ENCODE data around the gene S100A8.
"Not testable (repeated sequence)": the region's sequence is repeated elsewhere in the genome, so short reads cannot be mapped to it uniquely, and the experiment has no call there.

Gene S100A8

GRCh38 chr1:153390938-153391710 lies at the start of gene S100A8:
Gene S100A8 (minus strand): TSS chr1:153391073. CDS start chr1:153390535, 538 bp downstream.
- no peak for DNase-seq

GRCh38 chr1:153439273-153439672 lies 48.4 kb upstream of the S100A8 start:
- DNase-seq: no peak

GRCh38 chr1:153438599-153438998 lies 47.7 kb upstream of the S100A8 start:
- DNase-seq: no peak

GRCh38 chr1:153437236-153437635 lies 46.4 kb upstream of the S100A8 start:
- DNase-seq: no peak

- no peak for DNase-seq
Observed at GRCh38 chr1:153434746-153435455, 44.0 kb upstream of the S100A8 start.

- no peak for DNase-seq
Observed at GRCh38 chr1:153432874-153433681, 42.2 kb upstream of the S100A8 start.

- DNase-seq: no peak
Observed at GRCh38 chr1:153431928-153432327, 41.1 kb upstream of the S100A8 start.

GRCh38 chr1:153431427-153431826 lies 40.6 kb upstream of the S100A8 start:
- DNase-seq: no peak

GRCh38 chr1:153431002-153431401 lies 40.1 kb upstream of the S100A8 start:
- DNase-seq: no peak

- no peak for DNase-seq
Observed at GRCh38 chr1:153430561-153430960, 39.7 kb upstream of the S100A8 start.

GRCh38 chr1:153430166-153430553 lies 39.3 kb upstream of the S100A8 start:
- DNase-seq: no peak

GRCh38 chr1:153429266-153430165 lies 38.6 kb upstream of the S100A8 start:
- no peak for DNase-seq

GRCh38 chr1:153428791-153429190 lies 37.9 kb upstream of the S100A8 start:
- DNase-seq: no peak

GRCh38 chr1:153428073-153428638 lies 37.3 kb upstream of the S100A8 start:
- DNase-seq: no peak

- no peak for DNase-seq
Observed at GRCh38 chr1:153426809-153427208, 35.9 kb upstream of the S100A8 start.

- DNase-seq: peak; percentile 37
Observed at GRCh38 chr1:153422450-153423068, 31.7 kb upstream of the S100A8 start.

- no peak for DNase-seq
Observed at GRCh38 chr1:153420306-153420705, 29.4 kb upstream of the S100A8 start.

GRCh38 chr1:153419436-153419793 lies 28.5 kb upstream of the S100A8 start:
- DNase-seq: not testable (repeated sequence)

- not testable (repeated sequence) for DNase-seq
Observed at GRCh38 chr1:153418758-153419435, 28.0 kb upstream of the S100A8 start.

GRCh38 chr1:153417136-153417888 lies 26.4 kb upstream of the S100A8 start:
- DNase-seq: no peak

Measured in HCEC 1CT (cell line).